Neutrophil (primary cell): ENCODE measurements around the gene SLC28A3.

Source experiments
- H3K27ac ChIP-seq: fragments of 200-600 bp; sonication (generic); 2 replicates; pipeline ENCODE4 v1.5.1; 2016; ENCODE audit warnings: mild to moderate bottlenecking, moderate library complexity
- H3K27me3 ChIP-seq: fragments of 200-600 bp; sonication (generic); 2 replicates; pipeline ENCODE4 v1.6.0; 2016; ENCODE audit warnings: mild to moderate bottlenecking
- H3K36me3 ChIP-seq: fragments of 200-600 bp; sonication (generic); 2 replicates; pipeline ENCODE4 v1.5.1; 2017
- H3K4me1 ChIP-seq, 2 experiments: fragments of 200-600 bp in 1 of 2; sonication (generic) in 1 of 2; 1 replicate in 1 of 2; 2 replicates in 1 of 2; pipeline versions ENCODE4 v1.5.1 to v1.6.1; 2013 to 2016; ENCODE audit warnings: low read depth in 1 of 2, low read length in 1 of 2, mild to moderate bottlenecking in 1 of 2, moderate library complexity in 1 of 2; ENCODE audit not compliant: control insufficient read depth in 1 of 2, insufficient read depth in 1 of 2
- H3K4me3 ChIP-seq, 2 experiments: fragments of 200-600 bp in 1 of 2; sonication (generic) in 1 of 2; 1 replicate in 1 of 2; 2 replicates in 1 of 2; pipeline ENCODE4 v1.5.1; 2013 to 2016; ENCODE audit warnings: low read depth in 1 of 2, low read length in 1 of 2, mild to moderate bottlenecking in 1 of 2, moderate library complexity in 1 of 2
- H3K9me3 ChIP-seq: fragments of 200-600 bp; sonication (generic); 2 replicates; pipeline ENCODE4 v1.5.1; 2016
- TF ChIP-seq, protein P1 (sequence below): fragments of 200-600 bp; sonication (generic); IDR thresholded peaks from 2 replicates; pipeline ENCODE4 v1.5.1; 2016; ENCODE audit warnings: antibody characterized with exemption

SLC28A3 gene

DNA sequence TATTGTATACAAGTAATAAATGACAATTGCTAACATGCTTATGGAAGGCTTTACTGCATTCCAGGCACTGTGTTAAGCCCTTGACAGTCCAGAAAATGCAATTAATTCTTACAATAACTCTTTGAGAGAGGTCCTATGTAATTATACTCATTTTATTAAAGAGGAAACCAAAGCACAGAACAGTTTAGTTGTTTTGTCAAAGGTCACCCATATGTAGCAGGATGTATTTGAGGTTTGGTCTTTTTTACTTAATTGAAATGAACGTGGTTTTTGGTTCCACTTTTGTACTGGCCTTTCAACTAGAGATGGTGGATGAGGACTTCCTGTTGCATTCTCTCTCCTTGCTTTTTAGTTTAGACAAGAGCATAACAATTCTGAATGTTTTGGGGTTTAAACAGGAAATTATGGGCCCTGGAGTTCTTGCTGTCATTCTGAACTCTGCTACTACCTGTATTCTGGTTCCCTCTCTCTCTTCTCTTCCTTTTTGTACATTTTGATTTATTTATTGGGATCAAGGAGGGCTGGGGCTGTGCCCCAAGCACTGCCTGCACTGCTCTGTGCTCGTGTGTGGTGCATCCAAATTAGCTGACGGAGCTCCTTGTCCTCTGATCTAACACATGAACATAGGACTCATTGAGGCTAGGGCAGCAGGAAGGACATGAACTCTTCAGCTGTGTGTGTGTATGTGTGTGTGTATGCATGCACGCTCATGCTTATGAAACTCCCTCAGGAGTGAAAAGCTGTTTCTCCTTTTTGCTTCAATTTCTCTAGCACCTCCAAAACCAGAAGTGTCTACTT, 47.4 kb downstream of the SLC28A3 start:
- H3K4me3 ChIP-seq = peak overlapping the region; percentile 31 to 33
- peak overlapping the region; percentile 79 for H3K27ac ChIP-seq
- TF ChIP-seq, protein P1, sequence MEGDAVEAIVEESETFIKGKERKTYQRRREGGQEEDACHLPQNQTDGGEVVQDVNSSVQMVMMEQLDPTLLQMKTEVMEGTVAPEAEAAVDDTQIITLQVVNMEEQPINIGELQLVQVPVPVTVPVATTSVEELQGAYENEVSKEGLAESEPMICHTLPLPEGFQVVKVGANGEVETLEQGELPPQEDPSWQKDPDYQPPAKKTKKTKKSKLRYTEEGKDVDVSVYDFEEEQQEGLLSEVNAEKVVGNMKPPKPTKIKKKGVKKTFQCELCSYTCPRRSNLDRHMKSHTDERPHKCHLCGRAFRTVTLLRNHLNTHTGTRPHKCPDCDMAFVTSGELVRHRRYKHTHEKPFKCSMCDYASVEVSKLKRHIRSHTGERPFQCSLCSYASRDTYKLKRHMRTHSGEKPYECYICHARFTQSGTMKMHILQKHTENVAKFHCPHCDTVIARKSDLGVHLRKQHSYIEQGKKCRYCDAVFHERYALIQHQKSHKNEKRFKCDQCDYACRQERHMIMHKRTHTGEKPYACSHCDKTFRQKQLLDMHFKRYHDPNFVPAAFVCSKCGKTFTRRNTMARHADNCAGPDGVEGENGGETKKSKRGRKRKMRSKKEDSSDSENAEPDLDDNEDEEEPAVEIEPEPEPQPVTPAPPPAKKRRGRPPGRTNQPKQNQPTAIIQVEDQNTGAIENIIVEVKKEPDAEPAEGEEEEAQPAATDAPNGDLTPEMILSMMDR = no peak
- H3K4me1 ChIP-seq = peaks cover 22 to 23% of the 10 kb centered on the region in 2 experiments
- no peaks in the 10 kb centered on the region for H3K27me3 ChIP-seq
- H3K9me3 ChIP-seq = no peaks in the 10 kb centered on the region
- peaks cover 18% of the 10 kb centered on the region for H3K36me3 ChIP-seq

DNA sequence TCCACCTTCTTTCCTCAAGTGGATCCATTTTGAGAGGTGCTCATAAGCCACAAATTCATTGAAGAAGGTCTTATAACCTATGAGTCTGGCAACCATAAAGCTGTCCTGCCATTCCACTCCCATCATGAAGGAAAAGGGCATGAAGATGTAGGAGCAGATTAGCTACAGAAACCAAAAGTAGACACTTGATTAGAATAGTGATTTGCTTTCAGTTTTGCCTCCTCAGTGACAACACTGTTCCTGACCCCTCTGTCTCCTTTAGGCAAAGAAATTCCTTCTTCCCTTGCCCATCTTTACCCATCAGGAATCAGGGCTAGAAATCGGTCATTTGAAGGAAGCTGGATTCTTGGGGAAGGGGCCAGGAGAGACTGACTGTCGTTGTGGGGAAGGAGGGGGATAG, 55.2 kb downstream of the SLC28A3 start:
- H3K9me3 ChIP-seq = no peaks in the 10 kb centered on the region
- no peak overlapping the region for H3K4me3 ChIP-seq
- no peaks in the 10 kb centered on the region for H3K4me1 ChIP-seq
- H3K36me3 ChIP-seq = peaks cover 71% of the 10 kb centered on the region
- no peak overlapping the region for H3K27ac ChIP-seq
- TF ChIP-seq, protein P1 = no peak
- H3K27me3 ChIP-seq = no peaks in the 10 kb centered on the region

DNA sequence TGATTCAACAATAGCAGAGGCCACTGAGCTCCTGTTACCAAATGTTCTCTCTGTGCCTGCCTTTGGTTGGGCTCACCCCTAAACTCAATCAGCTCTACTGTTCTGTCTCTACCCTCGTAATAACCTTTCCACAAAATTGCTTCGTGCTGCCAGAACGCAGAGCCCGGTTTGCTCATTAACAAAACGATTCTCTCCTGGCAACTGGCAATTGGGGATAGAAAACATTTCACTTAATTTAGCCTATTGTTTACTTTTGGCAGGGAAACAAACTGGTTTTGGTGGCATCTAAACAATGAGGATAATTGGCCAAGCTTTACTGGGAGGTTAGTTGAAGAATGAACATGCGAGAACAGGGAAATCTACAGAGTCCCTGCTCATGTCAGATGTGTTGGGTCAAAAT, 56.6 kb downstream of the SLC28A3 start:
- H3K27me3 ChIP-seq = no peaks in the 10 kb centered on the region
- TF ChIP-seq, protein P1 = no peak
- H3K4me3 ChIP-seq = no peak overlapping the region
- no peaks in the 10 kb centered on the region for H3K4me1 ChIP-seq
- H3K36me3 ChIP-seq = peaks cover 72% of the 10 kb centered on the region
- H3K9me3 ChIP-seq = no peaks in the 10 kb centered on the region
- no peak overlapping the region for H3K27ac ChIP-seq

DNA sequence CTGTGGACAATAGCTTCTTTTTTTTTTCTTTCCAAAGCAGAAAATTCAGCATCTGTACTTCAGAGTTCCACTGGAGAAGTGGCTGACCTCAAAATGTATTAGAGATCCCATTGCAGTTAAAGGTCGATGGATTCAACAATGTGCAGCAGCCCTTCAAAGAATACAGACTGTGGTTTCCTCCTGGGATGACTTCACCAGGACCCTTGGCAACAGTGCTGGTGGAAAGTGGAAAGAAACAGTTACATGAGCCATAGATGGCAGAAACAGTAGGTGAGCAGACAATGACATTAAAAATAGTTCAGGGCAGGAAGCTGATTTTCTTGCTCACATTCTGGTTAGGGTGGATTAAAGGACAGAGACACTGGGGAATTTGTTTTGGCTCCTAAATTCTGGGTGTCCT, 62.4 kb downstream of the SLC28A3 start:
- no peak overlapping the region for H3K27ac ChIP-seq
- no peaks in the 10 kb centered on the region for H3K9me3 ChIP-seq
- peaks cover 39% of the 10 kb centered on the region for H3K36me3 ChIP-seq
- no peaks in the 10 kb centered on the region for H3K4me1 ChIP-seq
- no peak overlapping the region for H3K4me3 ChIP-seq
- TF ChIP-seq, protein P1 = no peak
- peaks cover 9% of the 10 kb centered on the region for H3K27me3 ChIP-seq

DNA sequence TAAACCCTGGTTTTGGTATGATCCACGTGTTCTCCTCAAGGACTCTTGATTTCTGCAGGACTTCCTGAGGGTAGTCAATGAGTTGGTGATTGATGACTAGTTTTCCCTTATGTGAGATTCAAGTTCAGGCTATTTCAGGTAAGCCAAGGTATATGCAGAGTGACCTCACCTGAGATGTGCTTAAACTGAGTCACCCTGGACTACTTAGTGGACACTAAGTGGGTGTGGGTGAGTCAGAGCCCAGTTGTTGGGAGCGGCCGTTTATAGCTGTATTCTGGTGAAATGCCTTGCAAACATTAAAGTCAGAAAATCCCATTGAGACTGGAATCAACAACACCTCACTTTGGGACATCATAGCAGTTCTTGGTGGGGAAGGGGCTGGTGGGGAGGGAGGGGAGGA, 62.9 kb downstream of the SLC28A3 start:
- Histone ChIP-seq H3K27ac (no peak overlapping the region), H3K27me3 (peaks cover 13% of the 10 kb centered on the region), H3K4me3 (no peak overlapping the region), H3K9me3 (no peaks in the 10 kb centered on the region), H3K36me3 (peaks cover 34% of the 10 kb centered on the region), H3K4me1 (no peaks in the 10 kb centered on the region)
- TF ChIP-seq, protein P1 = no peak
